Transverse colon (tissue), 4 donors: ENCODE measurements around the gene MC2R. TPM values are rescaled to one million over a fixed set of nuclear protein-coding genes. Genes with fewer than 3 reads are reported as not detected.
"Not testable (repeated sequence)": the region's sequence is repeated elsewhere in the genome, so short reads cannot be mapped to it uniquely, and the experiment has no call there.

Experiments used
- DNase-seq: peaks from one replicate; pipeline ENCODE4 v3.0.0-alpha.2; 2019
- H3K27ac ChIP-seq, 4 donors: fragments of 200-600 bp; sonication (generic); 2 replicates each; pipeline ENCODE4 v1.5.1; 2016 to 2018; ENCODE audit warnings: inconsistent platforms in 4 of 4
- H3K27me3 ChIP-seq: fragments of 200-600 bp; sonication (generic); 2 replicates; pipeline ENCODE4 v1.5.1; 2017; ENCODE audit warnings: inconsistent platforms
- H3K36me3 ChIP-seq, 4 donors: fragments of 200-600 bp; sonication (generic); 2 replicates each; pipeline ENCODE4 v1.5.1; 2017 to 2019; ENCODE audit warnings: inconsistent platforms in 4 of 4
- H3K4me1 ChIP-seq, 4 donors: fragments of 200-600 bp; sonication (generic); 2 replicates each; pipeline ENCODE4 v1.5.1; 2017 to 2020; ENCODE audit warnings: inconsistent platforms in 4 of 4
- H3K4me3 ChIP-seq, 4 donors: fragments of 200-600 bp; sonication (generic); 1 replicate in 1 of 4; 2 replicates in 3 of 4; pipeline versions ENCODE4 v1.5.1 to v1.6.1; 2017 to 2019; ENCODE audit warnings: inconsistent platforms in 4 of 4
- H3K9me3 ChIP-seq, 2 donors: fragments of 200-600 bp; sonication (generic); 2 replicates each; pipeline ENCODE4 v1.5.1; 2017 to 2019; ENCODE audit warnings: inconsistent platforms in 2 of 2
- EP300 ChIP-seq: sonication (generic); formaldehyde crosslinking; IDR thresholded peaks from one replicate; pipeline ENCODE4 v1.6.1; 2017; ENCODE audit warnings: antibody characterized with exemption, low read depth
- POLR2A ChIP-seq: fragments of 450-650 bp; IDR thresholded peaks from one replicate; pipeline ENCODE4 v1.6.1; 2016; ENCODE audit warnings: antibody characterized with exemption, mild to moderate bottlenecking, moderate library complexity
- POLR2AphosphoS5 ChIP-seq, 3 donors: sonication (generic); formaldehyde crosslinking; IDR thresholded peaks; one replicate each; pipeline ENCODE4 v1.6.1; 2016; ENCODE audit warnings: antibody characterized with exemption in 3 of 3
- WGBS, 2 donors: methylation state at CpG; one replicate each; pipeline ENCODE4 v1.1.5; 2018; ENCODE audit warnings: low coverage in 1 of 2; 5-methylcytosine and 5-hydroxymethylcytosine counted together
- in situ Hi-C, 4 donors: fragments of 200-750 bp; cut with MboI; loops; one replicate each; pipeline versions ENCODE4 v1.15.0 to v1.15.1; 2017; ENCODE audit warnings: low sequenced_read_pairs in 3 of 4, low pct_ligation_motif_present in 1 of 4, low pct_unique_long_range_greater_than_20kb in 1 of 4
- intact Hi-C: fragments of 100-400 bp; cut with DNase I; formaldehyde crosslinking; loops from one replicate; pipeline ENCODE4 v1.15.1; 2023; ENCODE audit warnings: low total_unique reads
- total RNA-seq, 4 donors: library from RNA; depleted of rRNA; stranded (reverse); fragments of >200 nt; gene quantifications; one replicate each; pipeline ENCODE4 v1.1.0, GENCODE V29; 2016
- TF ChIP-seq, protein P1 (sequence below), 5 experiments: fragments of 200-600 bp in 3 of 5; fragments of 450-650 bp in 2 of 5; sonication (generic) in 3 of 5; IDR thresholded peaks; 1 replicate in 2 of 5; 2 replicates in 3 of 5; pipeline ENCODE4 v1.5.1; 2016 to 2017; ENCODE audit warnings: antibody characterized with exemption in 5 of 5, inconsistent platforms in 3 of 5, mild to moderate bottlenecking in 2 of 5, moderate library complexity in 1 of 5

The MC2R gene
- total RNA-seq, 4 donors from 2014 or later = not detected

DNA sequence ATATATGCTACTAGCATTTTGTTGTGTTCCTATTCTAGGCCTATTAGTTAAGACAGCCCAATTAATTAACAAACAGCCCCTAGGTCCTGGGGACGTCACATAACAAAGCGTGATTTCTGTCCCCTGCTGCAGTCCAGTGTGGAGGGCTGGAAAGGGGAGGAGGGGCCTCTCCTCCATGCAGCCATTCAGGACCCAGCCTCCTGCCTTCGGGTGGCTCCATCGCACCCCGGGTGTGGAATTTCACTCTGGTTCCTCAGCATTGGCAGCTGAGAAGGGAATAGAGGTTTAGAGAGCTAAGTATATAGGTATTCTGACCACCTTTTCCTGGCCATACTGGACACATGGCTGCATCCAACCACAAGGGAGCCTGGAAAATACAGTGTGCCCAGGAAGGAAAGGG, 42.4 kb downstream of the MC2R start:
- Histone ChIP-seq H3K4me3 (no peak overlapping the region), H3K27ac (no peak overlapping the region), H3K4me1 (no peaks in the 10 kb centered on the region), H3K36me3 (no peaks in the 10 kb centered on the region), H3K9me3 (no peaks in the 10 kb centered on the region), H3K27me3 (peaks cover 30% of the 10 kb centered on the region)
- in situ Hi-C loops (no loop called here), intact Hi-C loops (no loop called here)
- no peak for DNase-seq
- TF ChIP-seq POLR2AphosphoS5 (IDR thresholded peaks at IDR 0.05) (no peak), EP300 (no peak), POLR2A (no peak)
- TF ChIP-seq, protein P1, sequence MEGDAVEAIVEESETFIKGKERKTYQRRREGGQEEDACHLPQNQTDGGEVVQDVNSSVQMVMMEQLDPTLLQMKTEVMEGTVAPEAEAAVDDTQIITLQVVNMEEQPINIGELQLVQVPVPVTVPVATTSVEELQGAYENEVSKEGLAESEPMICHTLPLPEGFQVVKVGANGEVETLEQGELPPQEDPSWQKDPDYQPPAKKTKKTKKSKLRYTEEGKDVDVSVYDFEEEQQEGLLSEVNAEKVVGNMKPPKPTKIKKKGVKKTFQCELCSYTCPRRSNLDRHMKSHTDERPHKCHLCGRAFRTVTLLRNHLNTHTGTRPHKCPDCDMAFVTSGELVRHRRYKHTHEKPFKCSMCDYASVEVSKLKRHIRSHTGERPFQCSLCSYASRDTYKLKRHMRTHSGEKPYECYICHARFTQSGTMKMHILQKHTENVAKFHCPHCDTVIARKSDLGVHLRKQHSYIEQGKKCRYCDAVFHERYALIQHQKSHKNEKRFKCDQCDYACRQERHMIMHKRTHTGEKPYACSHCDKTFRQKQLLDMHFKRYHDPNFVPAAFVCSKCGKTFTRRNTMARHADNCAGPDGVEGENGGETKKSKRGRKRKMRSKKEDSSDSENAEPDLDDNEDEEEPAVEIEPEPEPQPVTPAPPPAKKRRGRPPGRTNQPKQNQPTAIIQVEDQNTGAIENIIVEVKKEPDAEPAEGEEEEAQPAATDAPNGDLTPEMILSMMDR (IDR thresholded peaks at IDR 0.05) = no peak
- 70 to 84% methylated on average over 2 to 5 of the region's 5 CpGs for WGBS, 2 donors

- Histone ChIP-seq H3K27me3 (peaks cover 30% of the 10 kb centered on the region), H3K4me1 (no peaks in the 10 kb centered on the region), H3K4me3 (no peak overlapping the region), H3K36me3 (no peaks in the 10 kb centered on the region), H3K27ac (no peak overlapping the region), H3K9me3 (no peaks in the 10 kb centered on the region)
- in situ Hi-C loops = no loop called here
- intact Hi-C loops = no loop called here
- no peak for DNase-seq
- TF ChIP-seq EP300 (no peak), POLR2AphosphoS5 (IDR thresholded peaks at IDR 0.05) (no peak), POLR2A (no peak)
- TF ChIP-seq, protein P1 (IDR thresholded peaks at IDR 0.05) = no peak
- WGBS, 2 donors = 83 to 89% methylated on average over 2 to 14 of the region's 14 CpGs
These were observed 43.0 kb downstream of the MC2R start for GRCh38 chr18:13872373-13872772.

- H3K9me3 ChIP-seq = no peaks in the 10 kb centered on the region
- H3K4me3 ChIP-seq = no peak overlapping the region
- no peaks in the 10 kb centered on the region for H3K4me1 ChIP-seq
- H3K36me3 ChIP-seq = no peaks in the 10 kb centered on the region
- 54% methylated on average over 13 of the region's 13 CpGs; no CpG with 5 or more reads in 1 of the 2 donors for WGBS, 2 donors
- TF ChIP-seq EP300 (no peak), POLR2A (no peak), POLR2AphosphoS5 (IDR thresholded peaks at IDR 0.05) (no peak)
- TF ChIP-seq, protein P1 (IDR thresholded peaks at IDR 0.05) = no peak
- in situ Hi-C loops (no loop called here), intact Hi-C loops (no loop called here)
- peaks cover 35% of the 10 kb centered on the region for H3K27me3 ChIP-seq
- no peak for DNase-seq
- H3K27ac ChIP-seq = no peak overlapping the region
These were observed 43.6 kb downstream of the MC2R start for GRCh38 chr18:13871701-13872100.

GRCh38 chr18:13868501-13869271, 46.6 kb downstream of the MC2R start:
- no peaks in the 10 kb centered on the region for H3K4me1 ChIP-seq
- in situ Hi-C loops = no loop called here
- no peaks in the 10 kb centered on the region for H3K36me3 ChIP-seq
- TF ChIP-seq EP300 (no peak), POLR2A (no peak), POLR2AphosphoS5 (IDR thresholded peaks at IDR 0.05) (no peak)
- TF ChIP-seq, protein P1 (IDR thresholded peaks at IDR 0.05) = no peak
- no peaks in the 10 kb centered on the region for H3K9me3 ChIP-seq
- H3K27me3 ChIP-seq = peaks cover 45% of the 10 kb centered on the region
- intact Hi-C loops = no loop called here
- DNase-seq = no peak
- no peak overlapping the region for H3K27ac ChIP-seq
- H3K4me3 ChIP-seq = no peak overlapping the region
- WGBS, 2 donors = 22% methylated on average over 29 of the region's 51 CpGs; no CpG with 5 or more reads in 1 of the 2 donors

DNA sequence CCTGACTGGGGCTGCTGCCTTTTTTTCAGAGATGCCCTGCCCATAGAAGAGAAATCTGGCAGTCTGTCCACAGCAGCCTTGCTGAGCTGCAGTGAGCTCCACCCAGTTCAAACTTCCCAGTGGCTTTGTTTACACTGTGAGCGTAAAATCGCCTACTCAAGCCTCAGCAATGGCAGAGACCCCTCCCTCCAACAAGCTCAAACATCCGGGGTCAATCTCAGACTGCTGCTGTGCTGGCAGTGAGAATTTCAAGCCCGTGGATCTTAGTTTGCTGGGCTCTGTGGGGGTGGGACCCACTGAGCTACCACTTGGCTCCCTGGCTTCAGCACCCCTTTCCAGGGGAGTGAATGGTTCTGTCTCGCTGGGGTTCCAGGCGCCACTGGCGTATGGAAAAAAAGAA, 52.4 kb downstream of the MC2R start:
- DNase-seq = peak; percentile 11
- H3K27me3 ChIP-seq = peaks cover 15% of the 10 kb centered on the region
- H3K4me3 ChIP-seq, H3K9me3 ChIP-seq, in situ Hi-C loops, H3K36me3 ChIP-seq, H3K27ac ChIP-seq, H3K4me1 ChIP-seq, intact Hi-C loops: not testable (repeated sequence)
- WGBS, 2 donors = 10 to 28% methylated on average over 2 to 7 of the region's 7 CpGs
